ENCODE measurements around the gene GLYATL3.

GLYATL3 gene

DNA sequence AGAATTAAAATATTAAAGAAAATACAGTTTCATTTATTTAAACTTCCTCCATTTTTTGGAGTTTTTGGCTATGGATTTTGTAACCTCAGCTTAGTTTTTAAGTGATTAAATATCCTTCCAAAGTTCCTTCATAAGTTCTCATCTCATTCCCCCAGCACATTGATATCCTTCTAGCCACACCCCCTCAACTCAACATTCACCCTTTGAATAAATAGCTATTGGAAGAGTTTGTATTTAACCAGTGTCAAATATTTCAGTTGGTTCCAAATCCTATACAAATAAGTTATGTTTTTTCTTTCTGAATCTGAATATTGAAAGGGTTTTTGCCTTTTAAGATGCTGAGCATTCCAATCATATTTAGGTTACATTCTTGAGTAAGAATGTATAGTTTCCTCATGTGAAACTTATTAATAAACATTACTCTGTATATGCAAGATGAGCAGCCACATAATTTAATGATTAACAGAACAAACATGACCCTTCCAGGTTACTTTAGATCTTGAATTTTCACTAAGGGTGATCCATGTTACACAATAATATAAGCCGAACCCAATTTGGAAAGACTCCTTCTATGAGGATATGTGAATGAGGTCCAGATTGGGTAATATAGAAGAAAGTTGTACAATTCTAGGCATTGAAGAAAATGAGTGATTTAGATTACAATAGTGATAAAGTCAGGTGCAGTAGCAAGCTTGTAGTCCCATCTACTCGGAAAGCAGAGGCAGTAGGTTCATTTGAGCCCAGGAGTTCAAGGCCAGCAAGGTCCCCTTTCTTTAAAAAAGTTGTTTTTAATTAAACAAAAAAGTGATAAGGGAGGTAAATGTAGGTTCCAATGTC, 13.6 kb downstream of the GLYATL3 start:
- FAIRE-seq = no peak
- no peak for DNase-seq (ENCODE audit: insufficient read length, low spot score)

DNA sequence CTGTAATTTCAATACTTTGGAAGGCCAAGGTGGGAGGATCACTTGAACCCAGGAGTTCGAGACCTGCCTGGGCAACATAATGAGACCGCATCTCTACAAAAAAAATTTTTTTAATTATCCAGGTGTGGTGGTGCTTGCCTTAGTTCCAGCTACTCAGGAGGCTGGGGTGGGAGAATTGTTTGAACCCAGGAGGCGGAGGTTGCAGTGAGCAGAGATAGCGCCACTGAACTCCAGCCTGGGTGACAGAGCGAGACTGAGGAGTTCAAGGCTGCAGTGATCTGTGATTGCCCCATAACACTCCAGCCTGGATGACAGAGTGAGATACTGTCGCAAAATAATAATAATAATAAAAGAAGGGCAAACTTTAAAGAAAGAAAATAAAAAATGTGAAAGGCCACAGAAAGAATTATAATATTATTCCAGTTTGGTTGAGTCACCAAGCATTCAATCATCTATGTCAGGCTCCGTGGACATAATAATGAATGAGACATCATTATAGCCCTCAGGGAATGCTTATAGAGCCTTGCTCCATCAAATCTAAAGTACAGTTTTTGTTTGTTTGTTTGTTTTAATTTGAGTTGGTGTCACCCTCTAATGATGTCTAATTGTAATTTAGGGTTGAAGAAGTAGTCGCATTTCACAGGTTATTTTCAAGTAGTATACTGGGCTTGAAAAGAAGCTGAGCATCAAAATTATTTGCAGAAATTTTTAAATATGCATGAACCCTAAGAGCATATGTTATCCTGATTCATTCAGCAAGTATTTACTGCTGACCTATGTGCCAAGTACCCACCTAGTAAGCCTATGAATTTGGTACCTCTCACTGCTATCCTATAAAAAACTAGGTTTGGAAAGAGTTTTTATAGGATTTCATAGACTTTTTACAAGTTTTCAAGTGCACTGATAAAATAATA, 15.1 kb downstream of the GLYATL3 start:
- FAIRE-seq = no peak
- DNase-seq (ENCODE audit: insufficient read length, low spot score) = no peak

DNA sequence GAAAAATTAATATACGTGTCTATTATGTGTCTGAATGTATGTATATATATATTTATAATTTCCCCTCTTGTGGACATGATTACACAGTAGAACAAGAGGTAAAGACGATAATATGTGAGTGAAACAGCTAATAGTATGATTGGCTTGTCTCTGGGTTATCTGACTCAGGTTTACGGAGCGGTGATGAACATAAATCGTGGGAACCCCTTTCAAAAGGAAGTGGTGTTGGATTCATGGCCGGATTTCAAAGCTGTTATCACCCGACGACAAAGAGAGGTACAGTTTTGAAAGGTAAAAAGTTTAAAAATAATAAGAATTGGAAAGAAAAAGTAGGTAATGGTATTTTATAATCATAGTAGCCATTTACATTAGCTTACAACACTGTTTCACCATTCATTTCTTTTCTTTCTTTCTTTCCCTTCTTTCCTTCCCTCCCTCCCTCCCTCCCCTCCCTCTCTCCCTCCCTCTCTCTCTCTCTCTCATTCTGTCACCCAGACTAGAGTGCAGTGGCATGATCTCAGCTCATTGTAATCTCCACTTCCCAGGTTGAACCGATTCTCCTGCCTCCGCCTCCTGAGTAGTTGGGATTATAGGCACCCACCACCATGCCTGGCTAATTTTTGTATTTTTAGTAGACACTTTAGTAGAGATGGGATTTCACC, 15.9 kb downstream of the GLYATL3 start:
- DNase-seq (ENCODE audit: insufficient read length, low spot score) (no peak), FAIRE-seq (no peak)

DNA sequence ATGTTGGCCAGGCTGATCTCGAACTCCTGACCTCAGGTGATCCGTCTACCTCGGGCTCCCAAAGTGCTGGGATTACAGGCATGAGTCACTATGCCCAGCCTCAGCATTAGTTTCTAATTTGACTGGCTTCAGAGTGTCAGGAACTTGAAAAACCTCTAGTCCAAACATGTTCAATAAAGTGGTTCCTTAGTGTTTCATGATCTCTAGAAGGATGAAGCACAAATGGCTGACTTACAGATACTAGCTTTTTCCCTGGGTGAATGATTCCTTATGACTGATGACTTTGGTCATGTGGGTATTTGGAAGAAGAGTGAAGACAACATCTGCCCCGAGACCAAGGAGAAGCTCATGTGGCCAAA, 16.4 kb downstream of the GLYATL3 start:
- no peak for FAIRE-seq
- DNase-seq (ENCODE audit: insufficient read length, low spot score) = no peak

DNA sequence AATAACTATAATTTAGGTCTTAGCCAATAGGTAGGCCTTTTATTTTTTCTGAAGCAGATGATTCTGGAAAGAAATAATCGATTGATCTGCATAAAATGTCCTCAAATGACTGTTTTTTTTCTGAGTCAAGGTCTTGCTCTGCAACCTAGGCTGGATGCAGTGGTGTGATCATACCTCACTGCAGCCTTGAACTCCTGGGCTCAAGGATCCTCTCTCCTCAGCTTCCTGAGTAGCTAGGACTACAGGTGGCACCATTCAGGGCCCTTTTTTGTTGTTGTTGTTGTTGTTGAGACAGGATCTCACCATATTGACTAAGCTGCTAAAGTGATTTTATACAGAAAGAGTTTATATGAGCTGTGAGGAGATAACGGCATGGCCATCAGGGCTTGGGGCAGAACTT, 18.2 kb downstream of the GLYATL3 start:
- FAIRE-seq = no peak
- DNase-seq (ENCODE audit: insufficient read length, low spot score) = no peak

DNA sequence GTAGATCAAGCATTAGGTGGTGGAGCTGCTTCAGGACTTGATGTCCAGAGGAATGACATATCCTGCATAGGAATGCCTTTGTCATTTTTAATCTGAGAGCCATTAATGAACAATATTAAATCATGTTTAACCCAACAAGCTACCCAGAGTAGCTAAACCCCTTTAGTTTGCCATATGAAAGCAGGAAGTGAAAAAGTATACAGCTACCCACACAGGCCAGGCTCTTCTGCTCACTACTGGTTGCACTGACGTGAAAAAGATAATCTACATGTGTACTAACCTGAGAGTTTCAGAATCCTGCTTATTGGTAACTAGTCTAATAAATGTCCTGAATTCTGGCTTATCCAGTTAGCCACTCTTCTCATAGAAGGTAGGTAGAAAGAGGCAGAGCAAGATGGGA, 19.9 kb downstream of the GLYATL3 start:
- FAIRE-seq (no peak), DNase-seq (ENCODE audit: insufficient read length, low spot score) (no peak)

DNA sequence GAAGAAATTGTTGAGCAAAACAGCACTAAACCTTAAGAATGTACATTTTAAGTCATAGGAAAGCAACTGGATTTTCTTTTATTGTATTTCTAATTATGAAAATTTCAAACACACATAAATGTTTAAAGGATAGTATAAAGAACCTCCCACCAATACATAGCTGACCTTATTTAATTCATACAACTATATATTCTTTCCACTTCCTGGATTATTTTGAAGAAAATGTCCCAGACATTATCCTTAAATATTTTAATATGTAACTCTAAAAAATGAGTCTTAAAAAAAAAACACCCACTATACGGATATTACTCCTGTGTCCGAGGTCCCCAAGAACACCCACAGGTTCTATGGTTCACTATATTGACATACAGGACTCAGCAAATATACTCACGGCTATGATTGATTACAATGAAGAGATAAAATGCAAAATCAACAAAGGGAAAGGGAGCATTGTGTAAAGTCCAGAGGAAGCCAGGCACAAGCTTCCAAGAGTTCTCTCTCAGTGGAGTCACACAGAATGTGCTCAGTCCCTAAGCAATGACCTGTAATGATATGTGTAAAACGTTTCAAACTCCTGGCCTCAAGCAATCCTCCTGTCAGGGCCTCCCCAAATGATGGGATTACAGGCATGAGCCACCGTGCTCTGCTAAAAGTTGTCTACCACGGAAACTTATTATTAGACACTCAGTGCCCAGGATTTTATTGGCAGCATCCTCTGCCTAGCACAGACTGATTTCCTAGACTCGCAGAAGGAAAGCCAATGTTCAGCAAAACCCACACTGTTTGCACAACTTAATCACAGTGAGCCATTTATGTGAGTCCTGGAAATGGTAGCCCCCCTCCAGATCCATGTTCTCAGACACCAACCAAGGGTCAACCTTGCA, 23.2 kb downstream of the GLYATL3 start:
- no peak for DNase-seq (ENCODE audit: insufficient read length, low spot score)
- FAIRE-seq = no peak

DNA sequence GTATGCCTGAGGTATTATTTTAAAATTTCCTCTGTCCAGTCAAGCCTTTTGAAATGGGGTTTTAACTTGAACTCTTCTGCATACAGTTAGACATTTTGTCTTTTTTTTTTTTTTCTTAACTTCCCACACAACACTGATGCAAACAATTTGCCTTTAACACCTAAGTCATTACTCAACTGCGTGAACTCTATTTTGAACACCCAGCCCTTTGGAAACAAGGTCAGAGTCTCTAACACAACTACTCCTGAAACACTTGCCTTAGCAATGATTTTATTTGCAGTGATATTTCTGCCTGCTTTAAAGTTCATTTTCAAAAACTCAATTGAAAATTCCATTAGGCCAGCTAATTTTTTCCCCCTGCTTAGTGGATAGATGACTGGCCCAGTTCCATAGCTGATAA, 24.2 kb downstream of the GLYATL3 start:
- FAIRE-seq (no peak), DNase-seq (ENCODE audit: insufficient read length, low spot score) (no peak)

DNA sequence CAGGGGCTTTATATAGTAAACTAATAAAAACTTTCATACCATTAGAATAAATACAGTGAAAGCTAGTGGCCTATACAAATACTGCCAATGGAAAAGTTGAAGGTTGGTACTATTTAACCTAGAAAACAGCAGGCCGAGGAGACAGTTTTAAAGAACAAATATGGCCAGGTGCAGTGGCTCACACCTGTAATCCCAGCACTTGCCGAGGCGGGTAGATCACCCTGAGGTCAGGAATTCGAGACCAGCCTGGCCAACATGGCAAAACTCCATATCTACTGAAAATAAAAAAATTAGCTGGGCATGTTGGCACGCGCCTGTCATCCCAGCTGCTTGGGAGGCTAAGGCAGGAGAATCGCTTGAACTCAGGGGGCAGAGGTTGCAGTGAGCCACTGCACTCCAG, 24.8 kb downstream of the GLYATL3 start:
- DNase-seq (ENCODE audit: insufficient read length, low spot score) = no peak
- FAIRE-seq = no peak

DNA sequence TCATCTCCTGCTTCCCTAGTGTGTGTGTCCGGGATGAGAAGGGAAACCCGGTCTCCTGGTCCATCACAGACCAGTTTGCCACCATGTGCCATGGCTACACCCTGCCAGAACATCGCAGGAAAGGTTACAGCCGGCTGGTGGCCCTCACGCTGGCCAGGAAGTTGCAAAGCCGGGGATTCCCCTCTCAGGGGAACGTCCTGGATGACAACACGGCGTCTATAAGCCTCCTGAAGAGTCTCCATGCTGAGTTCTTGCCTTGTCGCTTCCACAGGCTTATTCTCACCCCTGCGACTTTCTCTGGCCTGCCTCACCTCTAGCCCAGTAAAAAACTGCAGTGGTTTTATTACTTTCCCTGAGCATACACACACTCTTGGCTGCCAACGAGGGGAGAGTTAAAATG, 26.9 kb downstream of the GLYATL3 start:
- DNase-seq (ENCODE audit: insufficient read length, low spot score) = no peak
- no peak for FAIRE-seq

DNA sequence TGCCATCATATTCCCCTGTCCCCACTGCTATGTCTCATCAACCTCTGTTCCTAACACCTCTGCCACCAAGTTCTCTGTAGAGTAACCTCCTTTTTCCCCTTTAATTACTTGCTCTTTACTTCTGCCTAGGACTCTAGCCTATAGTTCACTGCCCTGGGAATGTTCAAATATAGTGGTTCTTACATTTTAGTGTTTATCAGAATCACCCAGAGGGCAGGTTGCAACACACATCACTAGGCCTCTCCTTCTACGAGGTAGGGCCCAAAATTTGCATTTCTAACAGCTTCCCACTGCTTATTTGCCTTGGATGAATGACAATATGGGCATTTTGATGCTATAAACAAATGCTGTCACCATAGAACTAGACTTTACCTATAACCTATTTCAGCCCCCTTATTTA, 27.6 kb downstream of the GLYATL3 start:
- no peak for FAIRE-seq
- DNase-seq (ENCODE audit: insufficient read length, low spot score) = no peak

DNA sequence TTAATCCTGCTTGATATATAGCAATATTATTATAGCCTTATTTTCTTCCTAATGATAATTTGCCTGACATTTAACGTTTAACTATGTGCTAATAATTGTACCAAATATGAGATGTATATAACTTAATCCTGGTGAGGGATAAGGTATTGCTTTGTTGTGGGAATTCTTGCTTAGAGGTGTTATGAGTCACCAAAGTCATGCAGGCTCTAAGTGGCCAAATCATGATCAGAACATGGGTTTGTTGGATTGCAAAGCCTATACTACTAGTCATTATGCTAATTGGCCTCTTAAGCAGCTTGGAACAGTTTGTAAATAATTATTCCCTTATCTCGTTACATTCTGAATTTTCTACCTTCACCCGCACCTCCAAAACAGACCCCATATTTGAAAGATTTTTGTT, 28.8 kb downstream of the GLYATL3 start:
- FAIRE-seq = no peak
- DNase-seq (ENCODE audit: insufficient read length, low spot score) = no peak

DNA sequence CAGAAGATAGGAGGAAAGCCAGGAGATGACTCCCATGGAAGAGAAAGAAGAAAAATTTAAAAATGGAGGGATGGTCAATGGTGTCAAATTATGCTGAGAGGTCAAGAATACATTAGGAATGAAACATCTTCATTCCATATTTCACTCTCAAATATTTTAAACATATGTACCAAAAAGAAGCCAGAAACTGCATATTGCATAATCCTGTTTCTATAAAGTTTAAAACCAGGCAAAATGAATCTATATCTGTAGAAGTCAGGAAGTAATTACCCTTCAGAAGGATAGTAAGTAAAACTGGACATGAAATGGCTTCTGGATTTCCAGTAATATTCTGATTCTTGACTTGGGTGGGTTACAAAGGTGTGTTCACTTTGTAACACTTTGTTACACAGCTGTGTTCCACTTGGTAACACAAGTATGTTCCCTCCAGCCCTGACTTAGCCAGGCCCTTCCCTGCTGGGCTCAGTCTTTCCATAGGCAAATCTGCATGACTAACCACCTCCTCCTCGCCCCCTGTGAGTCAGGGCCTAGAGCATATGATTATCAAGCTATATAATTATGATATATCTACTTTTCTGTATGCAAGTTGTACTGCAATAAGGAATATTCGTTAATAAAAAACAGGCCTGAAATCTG, 30.5 kb downstream of the GLYATL3 start:
- DNase-seq (ENCODE audit: insufficient read length, low spot score) (no peak), FAIRE-seq (no peak)

DNA sequence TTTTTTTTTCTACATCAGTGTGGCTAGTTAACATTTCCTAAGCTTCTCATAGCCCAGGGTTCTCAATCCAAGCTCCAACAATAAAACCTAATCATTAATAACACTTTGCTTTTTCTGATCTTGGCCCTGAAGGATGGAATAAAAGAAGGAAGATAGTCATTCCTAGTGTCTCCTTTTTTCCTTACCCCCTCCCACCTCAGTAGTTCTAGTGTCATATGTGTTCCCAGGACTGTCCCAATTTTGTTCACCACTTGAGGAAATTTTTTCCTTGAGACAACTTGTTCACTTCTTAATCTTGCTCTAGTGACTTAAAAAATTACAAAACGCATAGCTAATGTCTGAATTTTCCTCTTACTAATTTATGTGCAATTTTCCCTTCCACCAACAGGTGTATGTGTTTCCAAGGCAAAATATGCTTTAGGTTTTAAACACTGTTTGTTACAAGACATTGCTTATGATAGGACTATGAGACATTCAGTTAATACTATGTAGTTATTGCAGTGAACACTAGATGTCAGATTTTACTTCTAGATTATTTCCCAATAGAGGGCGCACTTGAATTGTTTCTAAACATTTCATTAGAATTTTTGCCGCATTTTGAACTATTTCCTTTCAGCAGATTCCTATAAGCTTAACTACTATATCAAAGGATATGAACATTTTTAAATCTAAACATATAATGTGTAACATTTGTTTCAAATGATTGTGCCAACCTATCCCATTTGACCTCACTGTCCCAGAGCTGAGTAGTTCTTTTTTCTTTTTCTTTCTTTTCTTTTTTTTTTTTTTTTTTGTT, 32.2 kb downstream of the GLYATL3 start:
- FAIRE-seq (peak; percentile 87), DNase-seq (ENCODE audit: insufficient read length, low spot score) (peak; percentile 9)

DNA sequence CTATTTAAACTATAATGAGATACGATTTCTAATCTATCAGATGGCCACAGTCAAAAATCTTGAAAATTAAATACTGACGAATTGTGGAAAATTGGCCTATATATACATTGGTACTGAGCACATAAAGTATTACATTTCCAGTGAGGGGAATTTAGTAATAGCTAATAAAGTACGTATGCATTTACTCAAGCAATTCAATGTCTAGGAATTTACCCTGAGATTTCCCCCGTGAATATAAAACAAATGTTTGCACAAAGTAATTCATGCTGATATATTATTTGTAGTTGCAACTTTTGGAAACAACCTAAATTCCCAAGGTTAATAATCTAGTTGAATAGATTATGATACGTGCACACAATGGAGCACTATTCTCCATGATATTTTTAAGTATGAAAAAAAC, 36.1 kb downstream of the GLYATL3 start:
- DNase-seq (ENCODE audit: insufficient read length, low spot score) = no peak
- FAIRE-seq = no peak

DNA sequence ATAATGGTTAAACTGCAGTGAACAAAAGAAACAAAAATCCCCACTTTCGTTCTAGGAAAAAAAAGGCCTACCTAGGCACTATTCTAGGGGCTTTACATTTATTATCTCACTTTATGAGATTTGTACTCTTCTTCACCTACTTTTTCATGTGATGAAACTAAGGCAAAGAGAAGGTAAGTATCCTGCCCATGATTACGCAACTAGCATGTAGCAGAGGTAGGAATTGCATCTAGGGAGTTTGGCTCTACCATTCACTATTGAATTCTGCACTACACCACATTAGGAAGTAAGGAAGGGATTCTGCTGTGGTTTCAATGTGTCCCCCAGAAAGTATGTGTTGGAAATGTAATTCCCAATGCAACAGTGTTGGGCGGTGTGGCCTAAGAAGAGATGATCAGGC, 39.4 kb downstream of the GLYATL3 start:
- FAIRE-seq = no peak
- no peak for DNase-seq (ENCODE audit: insufficient read length, low spot score)

DNA sequence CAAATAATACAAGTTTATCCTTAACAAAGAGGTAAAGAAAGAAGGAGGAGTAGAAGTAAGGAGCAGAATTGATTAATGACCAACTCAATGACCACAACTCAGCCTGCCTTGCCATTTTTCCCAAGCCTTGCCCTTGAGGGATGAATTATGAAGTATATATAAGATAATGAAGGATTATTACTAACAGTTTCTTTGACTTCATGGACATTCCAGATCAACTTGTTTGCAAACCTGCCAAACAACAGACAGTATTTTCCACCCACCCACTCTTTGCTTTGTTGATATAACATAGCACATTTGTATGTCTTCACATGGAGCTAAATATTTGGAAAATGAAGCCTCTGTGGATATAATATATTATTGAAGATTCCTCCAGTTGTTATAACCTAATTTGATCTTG, 40.9 kb downstream of the GLYATL3 start:
- no peak for DNase-seq (ENCODE audit: insufficient read length, low spot score)
- no peak for FAIRE-seq

DNA sequence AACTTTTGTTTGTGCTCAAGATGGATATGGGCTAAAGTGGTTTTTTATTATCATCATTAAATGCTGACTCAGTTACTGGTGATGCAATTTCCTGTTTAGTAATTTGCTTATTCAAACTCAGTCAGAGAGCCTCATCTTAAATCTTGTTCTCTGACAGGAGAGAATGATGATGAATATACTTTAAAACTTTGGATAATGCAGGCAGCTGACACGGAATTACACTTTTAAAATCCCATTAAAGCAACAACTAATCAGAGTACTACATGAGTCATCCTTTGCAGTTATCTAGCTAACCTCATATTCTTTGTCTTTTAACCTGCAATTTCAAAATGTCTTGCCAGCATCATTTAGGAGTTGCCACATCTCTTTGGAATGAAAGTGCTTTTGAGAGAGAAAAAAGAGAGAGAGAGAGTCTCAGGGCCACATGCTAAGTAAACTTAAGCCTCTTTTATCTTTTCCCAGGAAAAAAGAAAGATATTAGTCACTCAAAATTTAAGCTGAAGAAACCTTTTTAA, 41.5 kb downstream of the GLYATL3 start:
- DNase-seq (ENCODE audit: insufficient read length, low spot score) = no peak
- FAIRE-seq = no peak

DNA sequence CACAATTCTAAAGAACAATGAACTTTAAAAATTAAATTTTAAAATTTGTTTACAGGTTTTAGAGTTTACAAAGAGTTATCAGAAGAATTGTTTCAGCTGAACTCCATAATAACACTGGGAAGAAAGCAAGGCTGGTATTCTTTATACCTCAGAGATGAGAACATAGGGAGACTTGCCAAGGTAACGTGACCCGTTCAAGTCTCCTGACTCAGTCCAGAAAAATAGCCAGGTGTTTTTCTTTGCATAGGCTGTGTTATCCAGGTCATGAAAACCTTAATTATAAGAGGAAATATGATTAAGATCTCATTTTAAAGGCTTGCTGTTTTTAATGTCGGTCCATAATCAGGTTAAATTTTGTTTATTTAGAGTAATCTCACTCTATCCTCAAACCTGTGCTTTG, 42.2 kb downstream of the GLYATL3 start:
- FAIRE-seq = no peak
- DNase-seq (ENCODE audit: insufficient read length, low spot score) = no peak
